NCI-H187 treated with DMSO at 0.1 percent for 48 hours (cell line): Measurements from ENCODE around the gene ATG4B.

Experiments used
- DNase-seq: peaks from one replicate; lab custom pipeline; 2025; lab: John Stamatoyannopoulos, UW

The ATG4B gene

GRCh38 chr2:241666627-241667400 lies 29.3 kb downstream of the ATG4B start:
- DNase-seq: no peak

- DNase-seq: no peak
Observed at GRCh38 chr2:241668354-241668753, 30.9 kb downstream of the ATG4B start.

- no peak for DNase-seq
Observed at GRCh38 chr2:241668839-241669238, 31.3 kb downstream of the ATG4B start.

- DNase-seq: no peak
Observed at GRCh38 chr2:241670333-241671110, 33.0 kb downstream of the ATG4B start.

- DNase-seq: no peak
Observed at GRCh38 chr2:241671457-241672240, 34.2 kb downstream of the ATG4B start.

GRCh38 chr2:241672243-241673188 lies 35.0 kb downstream of the ATG4B start:
- DNase-seq: no peak

GRCh38 chr2:241673189-241673663 lies 35.7 kb downstream of the ATG4B start:
- DNase-seq: no peak

GRCh38 chr2:241673797-241674725 lies 36.6 kb downstream of the ATG4B start:
- no peak for DNase-seq

- DNase-seq: no peak
Observed at GRCh38 chr2:241675885-241676284, 38.4 kb downstream of the ATG4B start.

GRCh38 chr2:241676665-241677064 lies 39.2 kb downstream of the ATG4B start:
- no peak for DNase-seq

- no peak for DNase-seq
Observed at GRCh38 chr2:241677392-241677791, 39.9 kb downstream of the ATG4B start.

GRCh38 chr2:241678307-241678706 lies 40.8 kb downstream of the ATG4B start:
- DNase-seq: no peak

GRCh38 chr2:241678784-241679540 lies 41.5 kb downstream of the ATG4B start:
- DNase-seq: no peak

GRCh38 chr2:241680044-241680443 lies 42.6 kb downstream of the ATG4B start:
- DNase-seq: no peak

GRCh38 chr2:241680827-241681599 lies 43.5 kb downstream of the ATG4B start:
- DNase-seq: no peak

GRCh38 chr2:241686324-241686649 lies 48.8 kb downstream of the ATG4B start:
- DNase-seq: no peak

- DNase-seq: peak; percentile 48
Observed at GRCh38 chr2:241686650-241687425, 49.3 kb downstream of the ATG4B start, which contains the start of gene DTYMK. TSS of gene DTYMK (minus strand) at chr2:241686815. CDS start at chr2:241686783, 32 bp downstream.

- DNase-seq: no peak
Observed at GRCh38 chr2:241689306-241689705, 51.8 kb downstream of the ATG4B start.
